Keratinocyte (primary cell): ENCODE results near the gene TARS2. TPM values are rescaled to one million over a fixed set of nuclear protein-coding genes. Genes with fewer than 3 reads are reported as not detected.

Source experiments
- DNase-seq: peaks from one replicate; pipeline ENCODE4 v3.0.0-alpha.2; 2011; ENCODE audit warnings: low read depth, missing footprints, low spot score
- FAIRE-seq: peaks from 2 replicates; lab custom pipeline; 2011; peaks lifted over from hg19 to GRCh38; lab: Jason Lieb, UNC
- H2AFZ ChIP-seq: 2 replicates; pipeline ENCODE4 v1.6.0; 2012; ENCODE audit warnings: low read length, control low read depth, inconsistent platforms; ENCODE audit not compliant: control insufficient read depth
- H3K27ac ChIP-seq: 2 replicates; pipeline ENCODE4 v1.5.1; 2011; ENCODE audit warnings: low read length; ENCODE audit not compliant: control insufficient read depth, insufficient read depth
- H3K27me3 ChIP-seq: 3 replicates; pipeline ENCODE4 v1.6.0; 2011; ENCODE audit warnings: low read length; ENCODE audit not compliant: control insufficient read depth, insufficient read depth; ENCODE audit errors: extremely low read depth
- H3K36me3 ChIP-seq, 2 experiments: 2 replicates in 1 of 2; 3 replicates in 1 of 2; pipeline ENCODE4 v1.5.1; 2011; ENCODE audit warnings: low read length in 2 of 2, mild to moderate bottlenecking in 1 of 2; ENCODE audit not compliant: control insufficient read depth in 2 of 2, insufficient read depth in 2 of 2; ENCODE audit errors: extremely low read depth in 1 of 2
- H3K4me1 ChIP-seq: 3 replicates; pipeline ENCODE4 v1.5.1; 2011; ENCODE audit warnings: low read length; ENCODE audit not compliant: control insufficient read depth, insufficient read depth; ENCODE audit errors: extremely low read depth
- H3K4me2 ChIP-seq: 3 replicates; pipeline ENCODE4 v1.6.0; 2011; ENCODE audit warnings: low read depth, low read length; ENCODE audit not compliant: control insufficient read depth, insufficient read depth; ENCODE audit errors: extremely low read depth
- H3K4me3 ChIP-seq, 3 experiments: fragments of 200-600 bp in 1 of 3; sonication (generic) in 1 of 3; 2 replicates in 2 of 3; 3 replicates in 1 of 3; pipeline ENCODE4 v1.5.1; 2011 to 2016; ENCODE audit warnings: low read length in 3 of 3, mild to moderate bottlenecking in 3 of 3, control low read depth in 2 of 3, inconsistent platforms in 1 of 3, low read depth in 1 of 3, mixed read lengths in 1 of 3, mixed run types in 1 of 3, moderate library complexity in 1 of 3; ENCODE audit not compliant: control insufficient read depth in 2 of 3, insufficient read depth in 2 of 3; ENCODE audit errors: extremely low read depth in 1 of 3
- H3K79me2 ChIP-seq: 2 replicates; pipeline ENCODE4 v1.6.0; 2012; ENCODE audit warnings: low read length; ENCODE audit not compliant: control insufficient read depth, insufficient read depth
- H3K9ac ChIP-seq: 3 replicates; pipeline ENCODE4 v1.6.0; 2011; ENCODE audit warnings: low read length; ENCODE audit not compliant: control insufficient read depth, insufficient read depth; ENCODE audit errors: extremely low read depth
- H3K9me1 ChIP-seq: 3 replicates; pipeline ENCODE4 v1.6.0; 2011; ENCODE audit warnings: low read length; ENCODE audit not compliant: control insufficient read depth, insufficient read depth; ENCODE audit errors: extremely low read depth
- H3K9me3 ChIP-seq: 2 replicates; pipeline ENCODE4 v1.5.1; 2012; ENCODE audit warnings: low read depth, low read length; ENCODE audit not compliant: control insufficient read depth
- H4K20me1 ChIP-seq: 3 replicates; pipeline ENCODE4 v1.6.0; 2011; ENCODE audit warnings: low read length; ENCODE audit not compliant: control insufficient read depth, insufficient read depth; ENCODE audit errors: extremely low read depth
- EZH2 ChIP-seq: IDR thresholded peaks from one replicate; pipeline ENCODE4 v1.6.1; 2012; ENCODE audit warnings: inconsistent platforms, mild to moderate bottlenecking, low read length, moderate library complexity
- dilution Hi-C: fragments of 300-500 bp; cut with MboI; formaldehyde crosslinking; loops from one replicate; pipeline ENCODE4 v1.7.0; 2020; ENCODE audit warnings: low sequenced_read_pairs; ENCODE audit not compliant: extremely low pct_ligation_motif_present
- polyA plus RNA-seq, 5 experiments: library from polyadenylated mRNA; depleted of rRNA in 3 of 5; stranded (reverse) in 3 of 5; stranded (forward) in 1 of 5; unstranded in 1 of 5; fragments of >200 nt; gene quantifications; 1 replicate in 1 of 5; 2 replicates in 3 of 5; 3 replicates in 1 of 5; pipeline versions ENCODE4 v1.2.1 to v1.2.3, GENCODE V29; 2011 to 2012; ENCODE audit warnings: missing spikeins in 2 of 5, low read depth in 1 of 5, low replicate concordance in 1 of 5
- TF ChIP-seq, protein P1 (sequence below), 3 experiments: IDR thresholded peaks in 1 of 3; conservative IDR thresholded peaks in 1 of 3; optimal IDR thresholded peaks in 1 of 3; 2 replicates in 2 of 3; 3 replicates in 1 of 3; pipeline versions ENCODE3 to v1.5.1; 2011; ENCODE audit warnings: low read length in 3 of 3, mild to moderate bottlenecking in 3 of 3, moderate library complexity in 2 of 3, control low read depth in 1 of 3, inconsistent platforms in 1 of 3; ENCODE audit not compliant: insufficient read depth in 2 of 3; ENCODE audit errors: extremely low read depth in 1 of 3

The TARS2 gene
- polyA plus RNA-seq, 1 donor (not counting 4 experiments of a cell fraction or from before 2014, with no cell fraction given) = 28.4 TPM

DNA sequence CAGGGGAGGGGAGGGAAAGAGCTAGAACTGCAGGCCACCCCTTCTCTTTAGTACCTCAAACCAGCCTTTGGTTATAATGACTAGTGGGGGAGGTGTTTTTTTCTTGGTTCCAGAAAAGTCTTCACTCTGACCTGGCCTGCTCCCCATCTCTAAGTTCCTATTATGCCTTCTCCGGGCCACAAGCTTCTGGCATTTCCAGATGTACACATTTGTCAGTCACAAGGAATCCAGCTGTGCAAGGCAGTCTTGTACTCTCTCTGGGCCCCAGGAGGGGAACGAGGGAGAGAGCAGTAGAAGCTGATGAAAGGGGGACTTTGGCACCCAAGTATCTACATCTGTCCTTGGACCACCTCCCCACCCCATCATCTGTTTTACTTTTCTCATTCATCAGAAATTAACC, 25.6 kb downstream of the TARS2 start:
- Histone ChIP-seq H3K27ac (no peak overlapping the region), H3K79me2 (no peaks in the 10 kb centered on the region), H3K9me3 (no peaks in the 10 kb centered on the region), H3K9me1 (no peaks in the 10 kb centered on the region), H3K4me3 (no peak overlapping the region), H3K36me3 (peaks cover 13 to 17% of the 10 kb centered on the region in 2 experiments), H4K20me1 (no peaks in the 10 kb centered on the region), H3K4me2 (no peak overlapping the region), H3K27me3 (no peaks in the 10 kb centered on the region), H2AFZ (no peak overlapping the region), H3K9ac (no peak overlapping the region), H3K4me1 (peaks cover 38% of the 10 kb centered on the region)
- dilution Hi-C loops = no loop called here
- DNase-seq = no peak
- no peak for FAIRE-seq
- TF ChIP-seq EZH2 = no peak
- TF ChIP-seq, protein P1, sequence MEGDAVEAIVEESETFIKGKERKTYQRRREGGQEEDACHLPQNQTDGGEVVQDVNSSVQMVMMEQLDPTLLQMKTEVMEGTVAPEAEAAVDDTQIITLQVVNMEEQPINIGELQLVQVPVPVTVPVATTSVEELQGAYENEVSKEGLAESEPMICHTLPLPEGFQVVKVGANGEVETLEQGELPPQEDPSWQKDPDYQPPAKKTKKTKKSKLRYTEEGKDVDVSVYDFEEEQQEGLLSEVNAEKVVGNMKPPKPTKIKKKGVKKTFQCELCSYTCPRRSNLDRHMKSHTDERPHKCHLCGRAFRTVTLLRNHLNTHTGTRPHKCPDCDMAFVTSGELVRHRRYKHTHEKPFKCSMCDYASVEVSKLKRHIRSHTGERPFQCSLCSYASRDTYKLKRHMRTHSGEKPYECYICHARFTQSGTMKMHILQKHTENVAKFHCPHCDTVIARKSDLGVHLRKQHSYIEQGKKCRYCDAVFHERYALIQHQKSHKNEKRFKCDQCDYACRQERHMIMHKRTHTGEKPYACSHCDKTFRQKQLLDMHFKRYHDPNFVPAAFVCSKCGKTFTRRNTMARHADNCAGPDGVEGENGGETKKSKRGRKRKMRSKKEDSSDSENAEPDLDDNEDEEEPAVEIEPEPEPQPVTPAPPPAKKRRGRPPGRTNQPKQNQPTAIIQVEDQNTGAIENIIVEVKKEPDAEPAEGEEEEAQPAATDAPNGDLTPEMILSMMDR (optimal IDR thresholded peaks at IDR 0.05 in 1 of 3, IDR thresholded peaks at IDR 0.05 in 1 of 3, conservative IDR thresholded peaks at IDR 0.05 in 1 of 3; ENCODE audit: extremely low read depth in 1 of 3, insufficient read depth in 2 of 3, low read length in 3 of 3) = no peak

DNA sequence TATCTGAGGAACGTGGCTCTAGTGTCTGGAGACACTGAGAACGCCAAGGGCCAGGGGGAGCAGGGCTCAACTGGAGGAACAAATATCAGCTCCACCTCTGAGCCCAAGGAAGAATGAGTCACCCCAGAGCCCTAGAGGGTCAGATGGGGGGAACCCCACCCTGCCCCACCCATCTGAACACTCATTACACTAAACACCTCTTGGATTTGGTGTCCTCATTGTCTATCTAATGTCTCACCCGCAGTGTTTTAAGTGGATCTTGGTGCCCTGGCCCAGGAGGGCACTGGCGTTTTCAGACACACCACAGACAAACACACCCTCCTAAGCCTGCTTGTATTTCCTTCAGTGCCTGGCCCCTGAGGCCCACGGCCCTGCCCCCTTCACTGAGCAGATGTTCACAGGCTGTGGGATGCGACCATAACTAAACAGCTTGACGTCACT, 26.2 kb downstream of the TARS2 start:
- dilution Hi-C loops = no loop called here
- FAIRE-seq = peak; percentile 9
- no peaks in the 10 kb centered on the region for H3K27me3 ChIP-seq
- no peaks in the 10 kb centered on the region for H3K79me2 ChIP-seq
- peaks cover 13 to 17% of the 10 kb centered on the region in 2 experiments for H3K36me3 ChIP-seq
- no peaks in the 10 kb centered on the region for H4K20me1 ChIP-seq
- no peaks in the 10 kb centered on the region for H3K9me1 ChIP-seq
- H3K4me3 ChIP-seq = no peak overlapping the region
- peak overlapping the region; percentile 69 for H3K27ac ChIP-seq
- no peak for DNase-seq
- H3K4me2 ChIP-seq = peak overlapping the region; percentile 38
- peaks cover 33% of the 10 kb centered on the region for H3K4me1 ChIP-seq
- H2AFZ ChIP-seq = no peak overlapping the region
- TF ChIP-seq EZH2 = no peak
- TF ChIP-seq, protein P1 (optimal IDR thresholded peaks at IDR 0.05 in 1 of 3, IDR thresholded peaks at IDR 0.05 in 1 of 3, conservative IDR thresholded peaks at IDR 0.05 in 1 of 3; ENCODE audit: extremely low read depth in 1 of 3, insufficient read depth in 2 of 3, low read length in 3 of 3) = no peak
- no peak overlapping the region for H3K9ac ChIP-seq
- no peaks in the 10 kb centered on the region for H3K9me3 ChIP-seq
